Panc1 (cell line): ENCODE measurements around the gene AP3S1. TPM values are rescaled to one million over a fixed set of nuclear protein-coding genes. Genes with fewer than 3 reads are reported as not detected.

Experiments
- ATAC-seq: fragments of 200-7000 bp; cut with Tn5 transposase; 2 replicates; pipeline ENCODE4 v1.9.1; 2020; ENCODE audit warnings: mild to moderate bottlenecking, moderate library complexity
- BruUV-seq: library from RNA; stranded (reverse); fragments of 400-500 nt; replicated peaks from 2 replicates; lab custom pipeline; 2021; lab: Mats Ljungman, UMichigan
- CTCF ChIA-PET: fragments of 300-600 bp; sonication (Branson Sonifier 250); formaldehyde crosslinking; loops from one replicate; lab custom pipeline; 2022; ENCODE audit warnings: antibody characterized with exemption; lab: Charles Lee
- POLR2A ChIA-PET: fragments of 300-600 bp; sonication (Branson Sonifier 250); formaldehyde crosslinking; loops from one replicate; lab custom pipeline; 2022; ENCODE audit warnings: antibody characterized with exemption; lab: Charles Lee
- DNase-seq: peaks from one replicate; pipeline ENCODE4 v3.0.0-alpha.2; 2010; ENCODE audit warnings: low read depth, low spot score
- H3K27ac ChIP-seq: 2 replicates; pipeline ENCODE4 v1.5.1; 2011; ENCODE audit warnings: mild to moderate bottlenecking, low read length, inconsistent platforms
- H3K27me3 ChIP-seq: fragments of 200-500 bp; sonication (Bioruptor generic); 2 replicates; pipeline ENCODE4 v1.6.0; 2014; ENCODE audit warnings: low read length, inconsistent platforms; ENCODE audit not compliant: control insufficient read depth, insufficient read depth
- H3K36me3 ChIP-seq: fragments of 200-500 bp; sonication (Bioruptor generic); 2 replicates; pipeline ENCODE4 v1.5.1; 2014; ENCODE audit warnings: inconsistent platforms, mild to moderate bottlenecking, low read length, moderate library complexity; ENCODE audit not compliant: control insufficient read depth, insufficient read depth
- H3K4me1 ChIP-seq: 2 replicates; pipeline ENCODE4 v1.5.1; 2011; ENCODE audit warnings: inconsistent platforms, mild to moderate bottlenecking, low read length, moderate library complexity; ENCODE audit not compliant: control insufficient read depth, insufficient read depth
- H3K4me3 ChIP-seq, 2 experiments: 2 replicates each; pipeline ENCODE4 v1.5.1; 2011 to 2012; ENCODE audit warnings: low read depth in 2 of 2, low read length in 2 of 2, mild to moderate bottlenecking in 2 of 2, inconsistent platforms in 1 of 2, moderate library complexity in 1 of 2
- H3K9me3 ChIP-seq: fragments of 200-500 bp; sonication (Bioruptor generic); 2 replicates; pipeline ENCODE4 v1.5.1; 2014; ENCODE audit warnings: low read depth, mild to moderate bottlenecking, inconsistent platforms, low read length, moderate library complexity; ENCODE audit not compliant: control insufficient read depth, insufficient read depth
- POLR2AphosphoS5 ChIP-seq: IDR thresholded peaks from 2 replicates; pipeline ENCODE4 v1.6.1; 2012; ENCODE audit warnings: mild to moderate bottlenecking, low read depth, low read length, moderate library complexity
- SIN3A ChIP-seq: IDR thresholded peaks from 2 replicates; pipeline ENCODE4 v1.6.1; 2012; ENCODE audit warnings: low read depth, mild to moderate bottlenecking, low read length, moderate library complexity, borderline replicate concordance; ENCODE audit not compliant: insufficient read depth
- TCF7L2 ChIP-seq: IDR thresholded peaks from 2 replicates; pipeline ENCODE4 v1.6.1; 2011; ENCODE audit warnings: mild to moderate bottlenecking, low read depth, low read length, inconsistent platforms
- in situ Hi-C: cut with HindIII; loops from 2 replicates; pipeline ENCODE4 v1.10.0; 2016; ENCODE audit warnings: low sequenced_read_pairs, low pct_unique_long_range_greater_than_20kb
- intact Hi-C: fragments of 100-400 bp; cut with micrococcal nuclease; formaldehyde crosslinking; loops from one replicate; pipeline ENCODE4 v1.10.0; 2022; ENCODE audit not compliant: unreplicated experiment
- total RNA-seq: library from RNA; stranded (reverse); gene quantifications from one replicate; pipeline ENCODE4 v1.2.1, GENCODE V29; 2021; ENCODE audit not compliant: unreplicated experiment
- TF ChIP-seq, protein P1 (sequence below): fragments of 450-650 bp; IDR thresholded peaks from 2 replicates; pipeline ENCODE4 v1.5.1; 2017; ENCODE audit warnings: mild to moderate bottlenecking
- TF ChIP-seq, protein P2 (sequence below), 2 experiments: IDR thresholded peaks; 2 replicates each; pipeline ENCODE4 v1.6.1; 2011 to 2012; ENCODE audit warnings: low read depth in 2 of 2, control low read depth in 1 of 2, low read length in 1 of 2, mild to moderate bottlenecking in 1 of 2, moderate library complexity in 1 of 2; ENCODE audit not compliant: insufficient read depth in 1 of 2

The AP3S1 gene
- total RNA-seq, 1 experiment from 2014 or later, result 88.8 TPM

DNA sequence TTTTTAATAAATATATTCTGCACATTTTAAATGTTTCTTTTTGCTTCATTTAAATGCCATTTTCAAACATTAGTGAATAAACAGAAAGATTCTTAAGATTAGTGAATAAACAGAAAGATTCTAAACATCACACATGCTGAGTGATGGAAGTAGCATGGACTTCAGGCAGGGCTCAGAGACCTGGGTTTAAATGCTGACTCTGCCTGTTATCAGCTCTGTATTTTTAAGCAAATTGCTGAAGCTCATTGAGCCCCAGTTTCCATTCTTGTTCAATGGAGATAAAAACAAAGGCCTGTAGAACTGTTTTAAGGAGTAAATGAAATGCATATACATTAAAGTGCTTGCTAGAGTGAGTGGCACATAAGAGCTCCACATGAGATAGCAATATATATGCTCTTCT, 112.4 kb downstream of the AP3S1 start:
- Histone ChIP-seq H3K9me3 (no peaks in the 10 kb centered on the region), H3K27ac (no peak overlapping the region), H3K4me3 (no peak overlapping the region), H3K4me1 (no peaks in the 10 kb centered on the region), H3K36me3 (no peaks in the 10 kb centered on the region), H3K27me3 (no peaks in the 10 kb centered on the region)
- CTCF ChIA-PET, result no interaction called here
- DNase-seq (no peak), ATAC-seq (no peak)
- no TSS peak for BruUV-seq
- POLR2A ChIA-PET, result no interaction called here
- TF ChIP-seq, protein P1, sequence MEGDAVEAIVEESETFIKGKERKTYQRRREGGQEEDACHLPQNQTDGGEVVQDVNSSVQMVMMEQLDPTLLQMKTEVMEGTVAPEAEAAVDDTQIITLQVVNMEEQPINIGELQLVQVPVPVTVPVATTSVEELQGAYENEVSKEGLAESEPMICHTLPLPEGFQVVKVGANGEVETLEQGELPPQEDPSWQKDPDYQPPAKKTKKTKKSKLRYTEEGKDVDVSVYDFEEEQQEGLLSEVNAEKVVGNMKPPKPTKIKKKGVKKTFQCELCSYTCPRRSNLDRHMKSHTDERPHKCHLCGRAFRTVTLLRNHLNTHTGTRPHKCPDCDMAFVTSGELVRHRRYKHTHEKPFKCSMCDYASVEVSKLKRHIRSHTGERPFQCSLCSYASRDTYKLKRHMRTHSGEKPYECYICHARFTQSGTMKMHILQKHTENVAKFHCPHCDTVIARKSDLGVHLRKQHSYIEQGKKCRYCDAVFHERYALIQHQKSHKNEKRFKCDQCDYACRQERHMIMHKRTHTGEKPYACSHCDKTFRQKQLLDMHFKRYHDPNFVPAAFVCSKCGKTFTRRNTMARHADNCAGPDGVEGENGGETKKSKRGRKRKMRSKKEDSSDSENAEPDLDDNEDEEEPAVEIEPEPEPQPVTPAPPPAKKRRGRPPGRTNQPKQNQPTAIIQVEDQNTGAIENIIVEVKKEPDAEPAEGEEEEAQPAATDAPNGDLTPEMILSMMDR, result no peak
- TF ChIP-seq SIN3A (no peak), TCF7L2 (no peak), POLR2AphosphoS5 (no peak)
- TF ChIP-seq, protein P2, sequence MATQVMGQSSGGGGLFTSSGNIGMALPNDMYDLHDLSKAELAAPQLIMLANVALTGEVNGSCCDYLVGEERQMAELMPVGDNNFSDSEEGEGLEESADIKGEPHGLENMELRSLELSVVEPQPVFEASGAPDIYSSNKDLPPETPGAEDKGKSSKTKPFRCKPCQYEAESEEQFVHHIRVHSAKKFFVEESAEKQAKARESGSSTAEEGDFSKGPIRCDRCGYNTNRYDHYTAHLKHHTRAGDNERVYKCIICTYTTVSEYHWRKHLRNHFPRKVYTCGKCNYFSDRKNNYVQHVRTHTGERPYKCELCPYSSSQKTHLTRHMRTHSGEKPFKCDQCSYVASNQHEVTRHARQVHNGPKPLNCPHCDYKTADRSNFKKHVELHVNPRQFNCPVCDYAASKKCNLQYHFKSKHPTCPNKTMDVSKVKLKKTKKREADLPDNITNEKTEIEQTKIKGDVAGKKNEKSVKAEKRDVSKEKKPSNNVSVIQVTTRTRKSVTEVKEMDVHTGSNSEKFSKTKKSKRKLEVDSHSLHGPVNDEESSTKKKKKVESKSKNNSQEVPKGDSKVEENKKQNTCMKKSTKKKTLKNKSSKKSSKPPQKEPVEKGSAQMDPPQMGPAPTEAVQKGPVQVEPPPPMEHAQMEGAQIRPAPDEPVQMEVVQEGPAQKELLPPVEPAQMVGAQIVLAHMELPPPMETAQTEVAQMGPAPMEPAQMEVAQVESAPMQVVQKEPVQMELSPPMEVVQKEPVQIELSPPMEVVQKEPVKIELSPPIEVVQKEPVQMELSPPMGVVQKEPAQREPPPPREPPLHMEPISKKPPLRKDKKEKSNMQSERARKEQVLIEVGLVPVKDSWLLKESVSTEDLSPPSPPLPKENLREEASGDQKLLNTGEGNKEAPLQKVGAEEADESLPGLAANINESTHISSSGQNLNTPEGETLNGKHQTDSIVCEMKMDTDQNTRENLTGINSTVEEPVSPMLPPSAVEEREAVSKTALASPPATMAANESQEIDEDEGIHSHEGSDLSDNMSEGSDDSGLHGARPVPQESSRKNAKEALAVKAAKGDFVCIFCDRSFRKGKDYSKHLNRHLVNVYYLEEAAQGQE (IDR thresholded peaks at IDR 0.05; ENCODE audit: insufficient read depth in 1 of 2, low read depth in 2 of 2, low read length in 1 of 2), result no peak
- in situ Hi-C loops (no loop called here), intact Hi-C loops (no loop called here)

DNA sequence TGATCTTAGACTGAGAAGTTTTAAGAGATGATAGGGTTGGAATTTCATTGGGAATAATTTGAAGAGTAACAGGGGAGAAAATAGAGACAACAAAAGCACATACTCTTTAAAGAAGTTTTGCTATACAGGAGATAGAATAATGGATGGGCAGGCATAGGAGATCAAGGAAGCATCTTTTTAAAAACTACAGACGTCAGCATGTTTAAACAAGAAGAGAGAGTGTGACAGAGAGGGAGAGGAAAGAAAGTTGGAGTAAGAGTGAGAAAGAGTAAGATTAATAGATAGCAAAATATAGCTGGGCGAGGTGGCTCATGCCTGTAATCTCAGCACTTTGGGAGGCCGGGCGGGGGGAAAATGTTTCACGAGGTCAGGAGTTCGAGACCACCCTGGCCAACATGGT, 115.2 kb downstream of the AP3S1 start:
- Histone ChIP-seq H3K27ac (no peak overlapping the region), H3K4me3 (no peak overlapping the region), H3K4me1 (0 out of 2 replicates have a peak, but pooled peaks cover 2% of the 10 kb centered on the region), H3K9me3 (no peaks in the 10 kb centered on the region), H3K36me3 (no peaks in the 10 kb centered on the region), H3K27me3 (no peaks in the 10 kb centered on the region)
- TF ChIP-seq TCF7L2 (no peak), SIN3A (no peak), POLR2AphosphoS5 (no peak)
- TF ChIP-seq, protein P1, result no peak
- TF ChIP-seq, protein P2 (IDR thresholded peaks at IDR 0.05; ENCODE audit: insufficient read depth in 1 of 2, low read depth in 2 of 2, low read length in 1 of 2), result no peak
- intact Hi-C loops (no loop called here), in situ Hi-C loops (no loop called here)
- no TSS peak for BruUV-seq
- ATAC-seq (no peak), DNase-seq (no peak)
- POLR2A ChIA-PET, result no interaction called here
- CTCF ChIA-PET, result no interaction called here
